Lower lobe of right lung (tissue), 2 donors: Measurements from ENCODE around the gene CASP2. TPM values are rescaled to one million over a fixed set of nuclear protein-coding genes. Genes with fewer than 3 reads are reported as not detected.
A peak's percentile ranks its signal among the peaks of the same experiment; 100 is the strongest.

Experiments used
- ATAC-seq, 2 donors: fragments of 200-7000 bp; cut with Tn5 transposase; one replicate each; pipeline ENCODE4 v1.9.1; 2020 to 2022; ENCODE audit warnings: mild to moderate bottlenecking in 2 of 2, moderate library complexity in 2 of 2
- DNase-seq: peaks from one replicate; pipeline ENCODE4 v3.0.0-alpha.2; 2020
- H3K27ac ChIP-seq: fragments of 200-600 bp; one replicate; pipeline ENCODE4 v1.8.0; 2022
- H3K27me3 ChIP-seq: fragments of 200-600 bp; one replicate; pipeline ENCODE4 v1.8.0; 2022; ENCODE audit warnings: low read depth
- H3K36me3 ChIP-seq: fragments of 200-600 bp; one replicate; pipeline ENCODE4 v1.8.0; 2022; ENCODE audit warnings: mild to moderate bottlenecking
- H3K4me1 ChIP-seq: fragments of 200-600 bp; one replicate; pipeline ENCODE4 v1.8.0; 2022
- H3K4me3 ChIP-seq: fragments of 200-600 bp; one replicate; pipeline ENCODE4 v1.8.0; 2022; ENCODE audit warnings: mild to moderate bottlenecking
- H3K9me3 ChIP-seq: fragments of 200-600 bp; one replicate; pipeline ENCODE4 v1.8.0; 2022
- intact Hi-C: fragments of 100-400 bp; cut with DNase I; formaldehyde crosslinking; loops from one replicate; pipeline ENCODE4 v1.11.0; 2022
- total RNA-seq: library from RNA; stranded (reverse); fragmentation: NEBNext Ultra II Directional; extraction: Animal tissue kit (Norgen Biotek cat#: 25700); gene quantifications from one replicate; pipeline ENCODE4 v1.2.1, GENCODE V29; 2021
- TF ChIP-seq, protein P1 (sequence below): fragments of 200-600 bp; IDR thresholded peaks from one replicate; pipeline ENCODE4 v1.8.0; 2022; ENCODE audit warnings: antibody characterized with exemption, mild to moderate bottlenecking
- donor health status: DM: no; HTN: yes; CAD: no; lungs with severe emphysema.

The CASP2 gene
- total RNA-seq, 1 donor from 2014 or later = 33.7 TPM

GRCh38 chr7:143282124-143282523 is 6.0 kb upstream of the CASP2 start:
- DNase-seq (no peak), ATAC-seq (no peak)
- H3K4me3 ChIP-seq = no peak overlapping the region
- H3K27me3 ChIP-seq = no peaks in the 10 kb centered on the region
- H3K4me1 ChIP-seq = peaks cover 21% of the 10 kb centered on the region
- no peak overlapping the region for H3K27ac ChIP-seq
- intact Hi-C loops = no loop called here
- H3K36me3 ChIP-seq = no peaks in the 10 kb centered on the region
- TF ChIP-seq, protein P1, sequence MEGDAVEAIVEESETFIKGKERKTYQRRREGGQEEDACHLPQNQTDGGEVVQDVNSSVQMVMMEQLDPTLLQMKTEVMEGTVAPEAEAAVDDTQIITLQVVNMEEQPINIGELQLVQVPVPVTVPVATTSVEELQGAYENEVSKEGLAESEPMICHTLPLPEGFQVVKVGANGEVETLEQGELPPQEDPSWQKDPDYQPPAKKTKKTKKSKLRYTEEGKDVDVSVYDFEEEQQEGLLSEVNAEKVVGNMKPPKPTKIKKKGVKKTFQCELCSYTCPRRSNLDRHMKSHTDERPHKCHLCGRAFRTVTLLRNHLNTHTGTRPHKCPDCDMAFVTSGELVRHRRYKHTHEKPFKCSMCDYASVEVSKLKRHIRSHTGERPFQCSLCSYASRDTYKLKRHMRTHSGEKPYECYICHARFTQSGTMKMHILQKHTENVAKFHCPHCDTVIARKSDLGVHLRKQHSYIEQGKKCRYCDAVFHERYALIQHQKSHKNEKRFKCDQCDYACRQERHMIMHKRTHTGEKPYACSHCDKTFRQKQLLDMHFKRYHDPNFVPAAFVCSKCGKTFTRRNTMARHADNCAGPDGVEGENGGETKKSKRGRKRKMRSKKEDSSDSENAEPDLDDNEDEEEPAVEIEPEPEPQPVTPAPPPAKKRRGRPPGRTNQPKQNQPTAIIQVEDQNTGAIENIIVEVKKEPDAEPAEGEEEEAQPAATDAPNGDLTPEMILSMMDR = no peak
- no peaks in the 10 kb centered on the region for H3K9me3 ChIP-seq

GRCh38 chr7:143283381-143283780 is 4.8 kb upstream of the CASP2 start:
- Histone ChIP-seq H3K36me3 (no peaks in the 10 kb centered on the region), H3K27me3 (no peaks in the 10 kb centered on the region), H3K9me3 (no peaks in the 10 kb centered on the region), H3K4me3 (no peak overlapping the region), H3K27ac (no peak overlapping the region), H3K4me1 (peaks cover 28% of the 10 kb centered on the region)
- ATAC-seq (no peak), DNase-seq (no peak)
- TF ChIP-seq, protein P1 = no peak
- intact Hi-C loops = no loop called here

- Histone ChIP-seq H3K27me3 (no peaks in the 10 kb centered on the region), H3K4me3 (peak within 1 kb of the TSS; percentile 46), H3K9me3 (no peaks in the 10 kb centered on the region), H3K36me3 (no peaks in the 10 kb centered on the region), H3K4me1 (peaks cover 29% of the 10 kb centered on the region), H3K27ac (peak within 1 kb of the TSS; percentile 69)
- TF ChIP-seq, protein P1 = no peak
- intact Hi-C loops = no loop called here
- peak; percentile 61 to 80 for ATAC-seq
- peak; percentile 61 for DNase-seq
These were observed 3.3 kb upstream of the CASP2 start, which contains the start of gene TMEM139 for GRCh38 chr7:143284591-143285469. Gene TMEM139 (plus strand): TSS chr7:143284958. CDS start chr7:143285958, 1,000 bp downstream.

- Histone ChIP-seq H3K4me3 (peak overlapping the region; percentile 46), H3K4me1 (peaks cover 29% of the 10 kb centered on the region), H3K27ac (peak overlapping the region; percentile 69), H3K9me3 (no peaks in the 10 kb centered on the region), H3K36me3 (no peaks in the 10 kb centered on the region), H3K27me3 (no peaks in the 10 kb centered on the region)
- DNase-seq (peak; percentile 70), ATAC-seq (peak; percentile 43 to 56)
- intact Hi-C loops = no loop called here
- TF ChIP-seq, protein P1 = no peak
These were observed 2.7 kb upstream of the CASP2 start for GRCh38 chr7:143285470-143285778.

GRCh38 chr7:143285806-143286521 is 2.2 kb upstream of the CASP2 start:
- intact Hi-C loops = no loop called here
- DNase-seq = no peak
- Histone ChIP-seq H3K27me3 (no peaks in the 10 kb centered on the region), H3K9me3 (no peaks in the 10 kb centered on the region), H3K36me3 (no peaks in the 10 kb centered on the region), H3K4me3 (peak overlapping the region; percentile 46), H3K27ac (no peak overlapping the region), H3K4me1 (peaks cover 30% of the 10 kb centered on the region)
- TF ChIP-seq, protein P1 = no peak
- no peak for ATAC-seq
